ENCODE results near the gene ZNF454.

DNA sequence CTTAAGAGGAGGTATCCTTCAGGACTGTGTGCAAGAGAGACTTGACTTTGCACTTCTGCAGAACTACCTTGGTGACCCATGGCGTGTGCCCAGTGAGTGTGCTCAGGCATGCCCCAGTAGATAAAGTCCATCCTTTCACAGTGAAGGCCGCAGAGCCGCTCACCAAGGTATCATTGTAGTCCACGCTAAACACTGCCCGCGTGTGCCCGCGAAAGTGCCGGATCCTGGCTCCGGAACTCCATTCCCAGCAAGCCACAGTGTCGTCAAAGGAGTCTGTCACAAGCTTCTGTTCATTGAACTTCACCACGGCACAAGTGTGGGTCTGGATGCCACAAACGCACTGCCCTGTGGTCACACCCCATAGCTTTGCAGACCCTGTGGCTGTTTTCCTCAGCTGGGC, 57.4 kb downstream of the ZNF454 start:
- TF ChIP-seq, protein P1, sequence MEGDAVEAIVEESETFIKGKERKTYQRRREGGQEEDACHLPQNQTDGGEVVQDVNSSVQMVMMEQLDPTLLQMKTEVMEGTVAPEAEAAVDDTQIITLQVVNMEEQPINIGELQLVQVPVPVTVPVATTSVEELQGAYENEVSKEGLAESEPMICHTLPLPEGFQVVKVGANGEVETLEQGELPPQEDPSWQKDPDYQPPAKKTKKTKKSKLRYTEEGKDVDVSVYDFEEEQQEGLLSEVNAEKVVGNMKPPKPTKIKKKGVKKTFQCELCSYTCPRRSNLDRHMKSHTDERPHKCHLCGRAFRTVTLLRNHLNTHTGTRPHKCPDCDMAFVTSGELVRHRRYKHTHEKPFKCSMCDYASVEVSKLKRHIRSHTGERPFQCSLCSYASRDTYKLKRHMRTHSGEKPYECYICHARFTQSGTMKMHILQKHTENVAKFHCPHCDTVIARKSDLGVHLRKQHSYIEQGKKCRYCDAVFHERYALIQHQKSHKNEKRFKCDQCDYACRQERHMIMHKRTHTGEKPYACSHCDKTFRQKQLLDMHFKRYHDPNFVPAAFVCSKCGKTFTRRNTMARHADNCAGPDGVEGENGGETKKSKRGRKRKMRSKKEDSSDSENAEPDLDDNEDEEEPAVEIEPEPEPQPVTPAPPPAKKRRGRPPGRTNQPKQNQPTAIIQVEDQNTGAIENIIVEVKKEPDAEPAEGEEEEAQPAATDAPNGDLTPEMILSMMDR (IDR thresholded peaks at IDR 0.05): no peak
- no peak for TF ChIP-seq EZH2 (IDR thresholded peaks at IDR 0.05; ENCODE audit: borderline replicate concordance, insufficient read depth, low read depth, low read length, poor library complexity, severe bottlenecking)
